ENCODE measurements around the gene NOL11.

NOL11 gene

GRCh38 chr17:67717192-67717623 lies 528 bp upstream of the NOL11 start (continued):
- TF ChIP-seq ZSCAN4 (tag by site-specific recombination; IDR thresholded peaks at IDR 0.05) (no peak), ZNF692 (tag by site-specific recombination; IDR thresholded peaks at IDR 0.05) (no peak), ZNF248 (tag by site-specific recombination; IDR thresholded peaks at IDR 0.05) (no peak), HIC1 (tag by site-specific recombination; IDR thresholded peaks at IDR 0.05) (no peak), ZBTB6 (tag by site-specific recombination; IDR thresholded peaks at IDR 0.05) (0 out of 2 replicates have a peak, but pooled peaks have one; percentile 12), ZNF335 (tag by site-specific recombination; conservative IDR thresholded peaks at IDR 0.05) (peak; percentile 40), ZBTB10 (tag by site-specific recombination; IDR thresholded peaks at IDR 0.05) (no peak), ZNF426 (tag by site-specific recombination; IDR thresholded peaks at IDR 0.05) (no peak), GLIS1 (tag by site-specific recombination; IDR thresholded peaks at IDR 0.05) (no peak)

- H3K4me3 ChIP-seq (ENCODE audit: low read depth, low read length): peak overlapping the region; percentile 66
- TF ChIP-seq IKZF3 (tag by site-specific recombination; IDR thresholded peaks at IDR 0.05): 0 out of 2 replicates have a peak, but pooled peaks have one; percentile 10
- peak; percentile 99 for TF ChIP-seq ZNF18 (tag by site-specific recombination; IDR thresholded peaks at IDR 0.05)
- 0 out of 2 replicates have a peak, but pooled peaks have one; percentile 66 for TF ChIP-seq PRDM1 (tag by site-specific recombination; IDR thresholded peaks at IDR 0.05)
- no peak for TF ChIP-seq ZNF501 (tag by site-specific recombination; IDR thresholded peaks at IDR 0.05)
- no peak for TF ChIP-seq ZSCAN23 (tag by site-specific recombination; IDR thresholded peaks at IDR 0.05)
- no peak for TF ChIP-seq ZNF585B (tag by site-specific recombination; IDR thresholded peaks at IDR 0.05)
- no peak for TF ChIP-seq ZNF549 (tag by site-specific recombination; IDR thresholded peaks at IDR 0.05)
- peak; percentile 70; the same call in 1 of the 2 replicates for TF ChIP-seq ZNF335 (tag by site-specific recombination; conservative IDR thresholded peaks at IDR 0.05)
- TF ChIP-seq ZFP37 (tag by site-specific recombination; IDR thresholded peaks at IDR 0.05): no peak
- 0 out of 2 replicates have a peak, but pooled peaks have one; percentile 21 for TF ChIP-seq ZNF366 (tag by site-specific recombination; conservative IDR thresholded peaks at IDR 0.05)
- TF ChIP-seq SP2 (tag by site-specific recombination; IDR thresholded peaks at IDR 0.05): 0 out of 2 replicates have a peak, but pooled peaks have one; percentile 8
- no peak for TF ChIP-seq ZFP69B (tag by site-specific recombination; IDR thresholded peaks at IDR 0.05)
- peak; percentile 84 for TF ChIP-seq ZNF449 (tag by site-specific recombination; IDR thresholded peaks at IDR 0.05)
- no peak for TF ChIP-seq ZNF133 (tag by site-specific recombination; IDR thresholded peaks at IDR 0.05)
- peak overlapping the region; percentile 90 for H3K27ac ChIP-seq (ENCODE audit: extremely low read depth, low read depth, low read length)
- H3K9me3 ChIP-seq (ENCODE audit: control insufficient read depth, insufficient read depth, low read depth, low read length): no peaks in the 10 kb centered on the region
- peaks cover 37 to 38% of the 10 kb centered on the region in 2 experiments for H3K36me3 ChIP-seq (ENCODE audit: control insufficient read depth in 2 of 2, insufficient read depth in 1 of 2, low read length in 2 of 2)
- H3K4me1 ChIP-seq (ENCODE audit: control insufficient read depth, insufficient read depth, low read length): peaks cover 12% of the 10 kb centered on the region; the same call in 1 of the 2 replicates
- CTCF ChIA-PET: interaction anchor here (0.6 to 3.4 kb wide), 9 partner anchors 9 to 1099 kb away, joined by 3 to 18 read pairs (median 3); no protein-coding TSS in a partner anchor
- POLR2A ChIA-PET: interaction anchor here (0.6 to 2.0 kb wide), 8 partner anchors 10 to 344 kb away, joined by 3 to 12 read pairs (median 6); partner anchors contain the start of gene PITPNC1
Measured at GRCh38 chr17:67718325-67718941, 697 bp downstream of the NOL11 start.
